ENCODE results near the gene ZBTB43.
A peak's percentile ranks its signal among the peaks of the same experiment; 100 is the strongest.
"Not testable (repeated sequence)": the region's sequence is repeated elsewhere in the genome, so short reads cannot be mapped to it uniquely, and the experiment has no call there.

ZBTB43 gene

GRCh38 chr9:126790561-126790960 lies 14.3 kb upstream of the ZBTB43 start:
- no peak for DNase-seq (ENCODE audit: low read depth in 2 of 2)

- no peak for DNase-seq (ENCODE audit: low read depth in 2 of 2)
Observed at GRCh38 chr9:126791406-126792230, 13.2 kb upstream of the ZBTB43 start.

GRCh38 chr9:126793686-126794417 lies 11.0 kb upstream of the ZBTB43 start:
- DNase-seq (ENCODE audit: low read depth in 2 of 2), result no peak

- DNase-seq (ENCODE audit: low read depth in 2 of 2), result no peak
Observed at GRCh38 chr9:126794441-126794840, 10.4 kb upstream of the ZBTB43 start.

- DNase-seq (ENCODE audit: low read depth in 2 of 2), result no peak
Observed at GRCh38 chr9:126796758-126797157, 8.1 kb upstream of the ZBTB43 start.

GRCh38 chr9:126797903-126798302 lies 6.9 kb upstream of the ZBTB43 start:
- DNase-seq (ENCODE audit: low read depth in 2 of 2), result no peak

- DNase-seq (ENCODE audit: low read depth in 2 of 2), result no peak
Observed at GRCh38 chr9:126799034-126799433, 5.8 kb upstream of the ZBTB43 start.

GRCh38 chr9:126802318-126803059 lies 2.4 kb upstream of the ZBTB43 start:
- DNase-seq (ENCODE audit: low read depth in 2 of 2), result no peak

- DNase-seq (ENCODE audit: low read depth in 2 of 2), result no peak
Observed at GRCh38 chr9:126804198-126804695, 593 bp upstream of the ZBTB43 start.

GRCh38 chr9:126805554-126806262 lies 868 bp downstream of the ZBTB43 start:
- peak; percentile 74 to 77 for DNase-seq (ENCODE audit: low read depth in 2 of 2)

- DNase-seq (ENCODE audit: low read depth in 2 of 2), result no peak
Observed at GRCh38 chr9:126806336-126806735, 1.5 kb downstream of the ZBTB43 start.

GRCh38 chr9:126809068-126809467 lies 4.2 kb downstream of the ZBTB43 start:
- DNase-seq (ENCODE audit: low read depth in 2 of 2), result no peak

GRCh38 chr9:126810221-126810620 lies 5.4 kb downstream of the ZBTB43 start:
- DNase-seq (ENCODE audit: low read depth in 2 of 2), result not testable (repeated sequence)

GRCh38 chr9:126813072-126813471 lies 8.2 kb downstream of the ZBTB43 start:
- no peak for DNase-seq (ENCODE audit: low read depth in 2 of 2)

GRCh38 chr9:126814091-126814490 lies 9.3 kb downstream of the ZBTB43 start:
- no peak for DNase-seq (ENCODE audit: low read depth in 2 of 2)

GRCh38 chr9:126817615-126818014 lies 12.8 kb downstream of the ZBTB43 start:
- not testable (repeated sequence) for DNase-seq (ENCODE audit: low read depth in 2 of 2)

- no peak for DNase-seq (ENCODE audit: low read depth in 2 of 2)
Observed at GRCh38 chr9:126818482-126818881, 13.6 kb downstream of the ZBTB43 start.

- no peak for DNase-seq (ENCODE audit: low read depth in 2 of 2)
Observed at GRCh38 chr9:126819482-126819881, 14.6 kb downstream of the ZBTB43 start.

GRCh38 chr9:126822278-126822677 lies 17.4 kb downstream of the ZBTB43 start:
- no peak for DNase-seq (ENCODE audit: low read depth in 2 of 2)

- DNase-seq (ENCODE audit: low read depth in 2 of 2), result no peak
Observed at GRCh38 chr9:126822873-126823272, 18.0 kb downstream of the ZBTB43 start.

- not testable (repeated sequence) for DNase-seq (ENCODE audit: low read depth in 2 of 2)
Observed at GRCh38 chr9:126824052-126824451, 19.2 kb downstream of the ZBTB43 start.

- no peak for DNase-seq (ENCODE audit: low read depth in 2 of 2)
Observed at GRCh38 chr9:126827227-126827626, 22.4 kb downstream of the ZBTB43 start.

Measured in stimulated activated CD8-positive, alpha-beta memory T cell treated with anti-CD3 and anti-CD28 coated beads, Interleukin-7, amount 100 ng/mL, for 4 hours (primary cell).